ENCODE results near the gene FEN1.

Gene FEN1

GRCh38 chr11:61776561-61777075 is 16.1 kb upstream of the FEN1 start:
- DNase-seq (ENCODE audit: low read depth, low spot score) = no peak
- H3K4me3 ChIP-seq (ENCODE audit: low read depth, low read length) = no peak overlapping the region
- peak; percentile 80 for TF ChIP-seq CTCF (IDR thresholded peaks at IDR 0.05; ENCODE audit: insufficient read depth, low read length, missing control alignments)
- CTCF ChIA-PET = interaction anchor here (0.7 to 9.2 kb wide), 11 partner anchors 10 to 331 kb away, joined by 3 to 92 read pairs (median 5); partner anchors contain the start of genes FEN1, MYRF and TMEM258
- POLR2A ChIA-PET = no interaction called here

GRCh38 chr11:61777234-61778090 is 15.2 kb upstream of the FEN1 start:
- POLR2A ChIA-PET = no interaction called here
- TF ChIP-seq CTCF (IDR thresholded peaks at IDR 0.05; ENCODE audit: insufficient read depth, low read length, missing control alignments) = no peak
- no peak overlapping the region for H3K4me3 ChIP-seq (ENCODE audit: low read depth, low read length)
- CTCF ChIA-PET = interaction anchor here (0.7 to 9.2 kb wide), 9 partner anchors 11 to 33 kb away, joined by 3 to 92 read pairs (median 9); partner anchors contain the start of genes FEN1 and TMEM258
- no peak for DNase-seq (ENCODE audit: low read depth, low spot score)

- no peak for TF ChIP-seq CTCF (IDR thresholded peaks at IDR 0.05; ENCODE audit: insufficient read depth, low read length, missing control alignments)
- ChIA-PET CTCF (interaction anchor here (1.4 to 9.2 kb wide), 3 partner anchors 12 to 31 kb away, joined by 4 to 92 read pairs (median 21); partner anchors contain the start of genes FEN1 and TMEM258), POLR2A (no interaction called here)
- no peak overlapping the region for H3K4me3 ChIP-seq (ENCODE audit: low read depth, low read length)
- DNase-seq (ENCODE audit: low read depth, low spot score) = no peak
Observed at GRCh38 chr11:61778357-61778886, 14.3 kb upstream of the FEN1 start.

GRCh38 chr11:61778920-61779650 is 13.6 kb upstream of the FEN1 start:
- ChIA-PET POLR2A (no interaction called here), CTCF (interaction anchor here (1.4 to 9.2 kb wide), 3 partner anchors 11 to 31 kb away, joined by 4 to 92 read pairs (median 21); partner anchors contain the start of genes FEN1 and TMEM258)
- H3K4me3 ChIP-seq (ENCODE audit: low read depth, low read length) = no peak overlapping the region
- DNase-seq (ENCODE audit: low read depth, low spot score) = no peak
- TF ChIP-seq CTCF (IDR thresholded peaks at IDR 0.05; ENCODE audit: insufficient read depth, low read length, missing control alignments) = no peak

GRCh38 chr11:61779666-61780525 is 12.8 kb upstream of the FEN1 start:
- no peak for TF ChIP-seq CTCF (IDR thresholded peaks at IDR 0.05; ENCODE audit: insufficient read depth, low read length, missing control alignments)
- no peak overlapping the region for H3K4me3 ChIP-seq (ENCODE audit: low read depth, low read length)
- POLR2A ChIA-PET = no interaction called here
- CTCF ChIA-PET = interaction anchor here (0.8 to 9.2 kb wide), 6 partner anchors 10 to 328 kb away, joined by 3 to 92 read pairs (median 4); partner anchors contain the start of genes FEN1 and TMEM258
- DNase-seq (ENCODE audit: low read depth, low spot score) = no peak
